ENCODE measurements around the gene NR3C1. TPM values are rescaled to one million over a fixed set of nuclear protein-coding genes. Genes with fewer than 3 reads are reported as not detected.

The NR3C1 gene
- total RNA-seq (2022) (15.4 and 17.5 TPM in 2 replicates), Bru-seq, nascent RNA (percentile 68 among the genes with signal in this experiment), BruChase-seq, experiment 1, labeled RNA remaining after a 2-hour chase (percentile 63 among the genes with signal in this experiment), BruChase-seq, experiment 2, labeled RNA remaining after a 6-hour chase (percentile 49 among the genes with signal in this experiment)
- long read RNA-seq, full-length matches to known transcripts, result 11 of 17 reads
- long read RNA-seq, partial matches to known transcripts, result 6 of 17 reads
- long read RNA-seq, other reads (novel, unspliced or antisense), result 0 of 17 reads

DNA sequence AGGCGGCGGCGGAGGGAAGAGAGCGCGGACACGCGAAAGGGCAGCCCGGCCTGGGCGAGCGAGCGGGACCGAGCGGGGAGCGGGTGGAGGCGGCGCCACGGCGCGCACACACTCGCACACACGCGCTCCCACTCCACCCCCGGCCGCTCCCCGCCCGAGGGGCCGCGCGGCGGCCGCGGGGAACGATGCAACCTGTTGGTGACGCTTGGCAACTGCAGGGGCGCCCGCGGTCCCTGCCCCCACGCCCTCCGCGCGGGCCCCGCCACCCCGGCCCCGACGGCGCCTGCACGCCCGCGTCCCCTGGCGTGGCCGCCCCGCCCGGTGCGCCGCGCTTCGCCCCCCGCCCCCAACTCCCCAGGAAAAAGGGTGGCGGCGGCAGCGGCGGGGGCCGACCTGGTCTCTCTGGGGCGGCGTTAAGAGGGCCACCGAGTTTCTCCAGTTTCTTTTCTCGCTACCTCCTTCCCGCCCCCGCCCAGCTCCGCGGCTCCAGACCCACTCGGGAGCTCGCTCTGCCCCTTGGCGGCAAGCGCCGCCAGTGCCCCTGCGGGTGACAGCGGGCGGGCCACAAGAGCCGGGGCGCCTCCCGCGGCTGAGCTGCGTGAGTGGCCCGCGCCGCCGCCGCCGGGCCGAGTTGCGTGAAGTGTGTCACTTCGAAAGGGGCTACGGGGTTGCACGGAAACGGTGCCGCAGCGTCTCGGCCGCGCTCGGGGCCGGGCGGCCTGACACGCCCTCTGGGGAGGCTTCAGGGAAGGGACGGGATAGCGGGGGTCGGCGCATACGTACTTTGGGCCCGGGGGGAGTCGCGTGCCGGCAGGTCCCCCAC lies at the start of gene NR3C1:
TSS of gene NR3C1 (minus strand) at position 94 of the 823 bp plus-strand sequence. CDS start 2,847 bp downstream, outside the sequence.
- BruUV-seq (replicated peaks), result no TSS peak
- ChIA-PET CTCF (interaction anchor here (0.6 to 1.0 kb wide), 4 partner anchors 63 to 1308 kb away, joined by 3 to 5 read pairs (median 3); no protein-coding TSS in a partner anchor), POLR2A (no interaction called here)
- no peaks in the 10 kb centered on the region; the same call in 1 of the 2 replicates for H3K27me3 ChIP-seq (replicated peaks; ENCODE audit: control insufficient read depth, insufficient read depth, low read length)
- Mint-ChIP-seq H3K36me3 (ENCODE audit: insufficient read depth, unreplicated experiment) (peaks cover 7% of the 10 kb centered on the region), H3K4me3 (ENCODE audit: unreplicated experiment) (peak within 1 kb of the TSS; percentile 77), H3K4me1 (ENCODE audit: low read depth, unreplicated experiment) (peaks cover 13% of the 10 kb centered on the region), H3K27ac (ENCODE audit: unreplicated experiment) (peak within 1 kb of the TSS; percentile 15), H3K9me3 (ENCODE audit: unreplicated experiment) (no peaks in the 10 kb centered on the region), H3K27me3 (ENCODE audit: insufficient read depth, unreplicated experiment) (no peaks in the 10 kb centered on the region)
- DNase-seq, result peak; percentile 57 to 78
- intact Hi-C loops (cut with micrococcal nuclease; ENCODE audit: unreplicated experiment), result loop anchor here (1.0 to 10.0 kb wide), 5 partner anchors 193 to 689 kb away; no protein-coding TSS in a partner anchor
- no peaks in the 10 kb centered on the region for H3K9me3 ChIP-seq
- H3K36me3 ChIP-seq (ENCODE audit: control insufficient read depth, insufficient read depth, low read length), result no peaks in the 10 kb centered on the region
- no peaks in the 10 kb centered on the region for H3K4me1 ChIP-seq
- TF ChIP-seq, protein P1, sequence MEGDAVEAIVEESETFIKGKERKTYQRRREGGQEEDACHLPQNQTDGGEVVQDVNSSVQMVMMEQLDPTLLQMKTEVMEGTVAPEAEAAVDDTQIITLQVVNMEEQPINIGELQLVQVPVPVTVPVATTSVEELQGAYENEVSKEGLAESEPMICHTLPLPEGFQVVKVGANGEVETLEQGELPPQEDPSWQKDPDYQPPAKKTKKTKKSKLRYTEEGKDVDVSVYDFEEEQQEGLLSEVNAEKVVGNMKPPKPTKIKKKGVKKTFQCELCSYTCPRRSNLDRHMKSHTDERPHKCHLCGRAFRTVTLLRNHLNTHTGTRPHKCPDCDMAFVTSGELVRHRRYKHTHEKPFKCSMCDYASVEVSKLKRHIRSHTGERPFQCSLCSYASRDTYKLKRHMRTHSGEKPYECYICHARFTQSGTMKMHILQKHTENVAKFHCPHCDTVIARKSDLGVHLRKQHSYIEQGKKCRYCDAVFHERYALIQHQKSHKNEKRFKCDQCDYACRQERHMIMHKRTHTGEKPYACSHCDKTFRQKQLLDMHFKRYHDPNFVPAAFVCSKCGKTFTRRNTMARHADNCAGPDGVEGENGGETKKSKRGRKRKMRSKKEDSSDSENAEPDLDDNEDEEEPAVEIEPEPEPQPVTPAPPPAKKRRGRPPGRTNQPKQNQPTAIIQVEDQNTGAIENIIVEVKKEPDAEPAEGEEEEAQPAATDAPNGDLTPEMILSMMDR (IDR thresholded peaks at IDR 0.05; ENCODE audit: insufficient read depth in 1 of 2, low read depth in 1 of 2, low read length in 1 of 2, severe bottlenecking in 1 of 2, unreplicated experiment in 1 of 2), result peak; percentile 36 to 57
- H3K4me3 ChIP-seq (ENCODE audit: low read depth, low read length), result peak within 1 kb of the TSS; percentile 90

DNA sequence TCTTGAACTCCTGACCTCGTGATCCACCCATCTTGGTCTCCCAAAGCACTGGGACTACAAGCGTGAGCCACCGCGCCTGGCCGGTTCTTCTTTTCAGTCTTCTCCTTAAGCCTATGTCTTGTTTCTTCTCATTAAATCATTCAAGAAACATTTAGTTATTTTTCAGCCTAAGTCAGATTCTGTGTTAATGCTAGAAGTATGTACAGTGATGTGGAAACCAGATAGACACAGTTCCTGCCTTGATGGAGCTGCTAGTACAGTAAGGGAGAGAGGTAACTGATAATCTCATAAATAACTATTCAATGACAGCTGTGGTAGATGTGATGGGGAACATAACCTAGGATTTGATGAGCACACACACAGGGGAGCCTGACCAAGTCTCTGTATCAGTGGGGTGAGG lies 46.3 kb upstream of the NR3C1 start:
- BruUV-seq (replicated peaks), result no TSS peak
- H3K27me3 ChIP-seq (replicated peaks; ENCODE audit: control insufficient read depth, insufficient read depth, low read length), result no peaks in the 10 kb centered on the region
- Mint-ChIP-seq H3K4me1 (ENCODE audit: low read depth, unreplicated experiment) (no peaks in the 10 kb centered on the region), H3K9me3 (ENCODE audit: unreplicated experiment) (peaks cover 10% of the 10 kb centered on the region), H3K27ac (ENCODE audit: unreplicated experiment) (no peak overlapping the region), H3K4me3 (ENCODE audit: unreplicated experiment) (no peak overlapping the region), H3K27me3 (ENCODE audit: insufficient read depth, unreplicated experiment) (no peaks in the 10 kb centered on the region), H3K36me3 (ENCODE audit: insufficient read depth, unreplicated experiment) (no peaks in the 10 kb centered on the region)
- H3K9me3 ChIP-seq, result no peaks in the 10 kb centered on the region; the same call in 1 of the 2 replicates
- CTCF ChIA-PET, result no interaction called here
- intact Hi-C loops (cut with micrococcal nuclease; ENCODE audit: unreplicated experiment), result no loop called here
- POLR2A ChIA-PET, result no interaction called here
- TF ChIP-seq, protein P1 (IDR thresholded peaks at IDR 0.05; ENCODE audit: insufficient read depth in 1 of 2, low read depth in 1 of 2, low read length in 1 of 2, severe bottlenecking in 1 of 2, unreplicated experiment in 1 of 2), result no peak
- H3K36me3 ChIP-seq (ENCODE audit: control insufficient read depth, insufficient read depth, low read length), result no peaks in the 10 kb centered on the region
- no peak overlapping the region for H3K4me3 ChIP-seq (ENCODE audit: low read depth, low read length)
- H3K4me1 ChIP-seq, result no peaks in the 10 kb centered on the region
- DNase-seq, result no peak

DNA sequence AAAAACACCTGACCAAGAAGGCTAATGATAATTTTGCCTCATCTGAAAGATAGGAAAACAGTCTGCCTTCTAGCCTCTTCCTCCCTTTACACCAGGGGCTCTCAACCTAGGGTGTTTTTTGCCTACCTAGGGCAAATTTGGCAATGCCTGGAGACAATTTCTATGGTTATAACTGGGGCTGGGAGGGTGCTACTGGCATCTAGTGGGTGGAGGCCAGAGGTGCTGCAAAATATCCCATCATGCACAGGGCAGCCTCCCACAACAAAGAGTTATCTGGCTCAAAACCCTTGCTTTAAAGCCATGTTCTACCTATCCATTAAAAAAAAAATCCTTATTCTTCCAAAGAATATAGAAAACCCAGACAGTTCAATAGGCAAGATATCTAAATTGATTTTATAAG lies 45.0 kb upstream of the NR3C1 start:
- TF ChIP-seq, protein P1 (IDR thresholded peaks at IDR 0.05; ENCODE audit: insufficient read depth in 1 of 2, low read depth in 1 of 2, low read length in 1 of 2, severe bottlenecking in 1 of 2, unreplicated experiment in 1 of 2), result no peak
- POLR2A ChIA-PET, result no interaction called here
- no peaks in the 10 kb centered on the region for H3K36me3 ChIP-seq (ENCODE audit: control insufficient read depth, insufficient read depth, low read length)
- H3K9me3 ChIP-seq, result no peaks in the 10 kb centered on the region; the same call in 1 of the 2 replicates
- no peaks in the 10 kb centered on the region for H3K4me1 Mint-ChIP-seq (ENCODE audit: low read depth, unreplicated experiment)
- H3K4me3 ChIP-seq (ENCODE audit: low read depth, low read length), result no peak overlapping the region
- no TSS peak for BruUV-seq (replicated peaks)
- DNase-seq, result peak in 1 of 2 experiments; percentile 13
- no peaks in the 10 kb centered on the region for H3K27me3 Mint-ChIP-seq (ENCODE audit: insufficient read depth, unreplicated experiment)
- peaks cover 10% of the 10 kb centered on the region for H3K9me3 Mint-ChIP-seq (ENCODE audit: unreplicated experiment)
- no peaks in the 10 kb centered on the region for H3K4me1 ChIP-seq
- no peaks in the 10 kb centered on the region for H3K27me3 ChIP-seq (replicated peaks; ENCODE audit: control insufficient read depth, insufficient read depth, low read length)
- no peaks in the 10 kb centered on the region for H3K36me3 Mint-ChIP-seq (ENCODE audit: insufficient read depth, unreplicated experiment)
- no peak overlapping the region for H3K4me3 Mint-ChIP-seq (ENCODE audit: unreplicated experiment)
- CTCF ChIA-PET, result no interaction called here
- intact Hi-C loops (cut with micrococcal nuclease; ENCODE audit: unreplicated experiment), result no loop called here
- no peak overlapping the region for H3K27ac Mint-ChIP-seq (ENCODE audit: unreplicated experiment)
